NCI-H524 (cell line): ENCODE measurements around the gene SKAP1.
"Not testable (repeated sequence)": the region's sequence is repeated elsewhere in the genome, so short reads cannot be mapped to it uniquely, and the experiment has no call there.

Experiments
- DNase-seq, 2 experiments: peaks; one replicate each; lab custom pipeline; 2025; lab: John Stamatoyannopoulos, UW

SKAP1 gene

GRCh38 chr17:48368967-48369366 is 61.0 kb downstream of the SKAP1 start:
- not testable (repeated sequence) for DNase-seq

GRCh38 chr17:48368352-48368908 is 61.6 kb downstream of the SKAP1 start:
- no peak for DNase-seq

- DNase-seq, result no peak
Observed at GRCh38 chr17:48363161-48363560, 66.9 kb downstream of the SKAP1 start.

GRCh38 chr17:48360861-48361633 is 69.0 kb downstream of the SKAP1 start:
- not testable (repeated sequence) for DNase-seq

GRCh38 chr17:48357779-48358602 is 72.0 kb downstream of the SKAP1 start:
- peak in 1 of 2 experiments; percentile 31 for DNase-seq

- DNase-seq, result no peak
Observed at GRCh38 chr17:48356866-48357265, 73.1 kb downstream of the SKAP1 start.

- DNase-seq, result no peak
Observed at GRCh38 chr17:48352630-48353029, 77.4 kb downstream of the SKAP1 start.

- peak in 1 of 2 experiments; percentile 14 for DNase-seq
Observed at GRCh38 chr17:48351911-48352332, 78.1 kb downstream of the SKAP1 start.

- no peak for DNase-seq
Observed at GRCh38 chr17:48348352-48348751, 81.7 kb downstream of the SKAP1 start.

- DNase-seq, result no peak
Observed at GRCh38 chr17:48347177-48347576, 82.8 kb downstream of the SKAP1 start.

- DNase-seq, result no peak
Observed at GRCh38 chr17:48344251-48344650, 85.8 kb downstream of the SKAP1 start.

- no peak for DNase-seq
Observed at GRCh38 chr17:48340916-48341315, 89.1 kb downstream of the SKAP1 start.

GRCh38 chr17:48338720-48339119 is 91.3 kb downstream of the SKAP1 start:
- no peak for DNase-seq

GRCh38 chr17:48337903-48338302 is 92.1 kb downstream of the SKAP1 start:
- DNase-seq, result not testable (repeated sequence)

- no peak for DNase-seq
Observed at GRCh38 chr17:48336986-48337385, 93.0 kb downstream of the SKAP1 start.

- peak in 1 of 2 experiments; percentile 67 for DNase-seq
Observed at GRCh38 chr17:48335858-48336500, 94.0 kb downstream of the SKAP1 start.

GRCh38 chr17:48335146-48335784 is 94.7 kb downstream of the SKAP1 start:
- DNase-seq, result no peak

GRCh38 chr17:48333034-48333530 is 96.9 kb downstream of the SKAP1 start:
- no peak for DNase-seq

GRCh38 chr17:48330887-48331286 is 99.1 kb downstream of the SKAP1 start:
- DNase-seq, result no peak

- no peak for DNase-seq
Observed at GRCh38 chr17:48330421-48330820, 99.6 kb downstream of the SKAP1 start.

- DNase-seq, result no peak
Observed at GRCh38 chr17:48328457-48328856, 101.6 kb downstream of the SKAP1 start.

- no peak for DNase-seq
Observed at GRCh38 chr17:48326310-48326709, 103.7 kb downstream of the SKAP1 start.
